ENCODE measurements around the gene AEBP2. TPM values are rescaled to one million over a fixed set of nuclear protein-coding genes. Genes with fewer than 3 reads are reported as not detected.
"Not testable (repeated sequence)": the region's sequence is repeated elsewhere in the genome, so short reads cannot be mapped to it uniquely, and the experiment has no call there.

Gene AEBP2
- total RNA-seq, 2 experiments from 2014 or later: 44.7 to 45.0 TPM

GRCh38 chr12:19552441-19553097, 113.3 kb downstream of the AEBP2 start:
- intact Hi-C loops (cut with micrococcal nuclease): loop anchor here (1.0 kb wide), 6 partner anchors 70 to 343 kb away; no protein-coding TSS in a partner anchor
- CTCF ChIA-PET: not testable (repeated sequence)
- peak overlapping the region; percentile 66 for H3K27ac Mint-ChIP-seq

GRCh38 chr12:19553175-19553574, 113.9 kb downstream of the AEBP2 start:
- Mint-ChIP-seq H3K27ac (no peak overlapping the region), H3K36me3 (peaks cover 6% of the 10 kb centered on the region), H3K27me3 (no peaks in the 10 kb centered on the region), H3K9me3 (no peaks in the 10 kb centered on the region), H3K4me3 (no peak overlapping the region), H3K4me1 (ENCODE audit: low read depth) (peaks cover 20% of the 10 kb centered on the region)
- DNase-seq: no peak
- ChIA-PET POLR2A (no interaction called here), CTCF (no interaction called here)
- intact Hi-C loops (cut with micrococcal nuclease): no loop called here

More at GRCh38 chr12:19552441-19553097, 113.3 kb downstream of the AEBP2 start:
- POLR2A ChIA-PET: interaction anchor here (0.9 kb wide), 1 partner anchor 112 kb away, joined by 3 read pairs; no protein-coding TSS in a partner anchor
- DNase-seq: peak; percentile 53
- H3K27me3 Mint-ChIP-seq, H3K36me3 Mint-ChIP-seq, H3K9me3 Mint-ChIP-seq: not testable (repeated sequence)
- peak overlapping the region; percentile 59 for H3K4me3 Mint-ChIP-seq
- peaks cover 20% of the 10 kb centered on the region for H3K4me1 Mint-ChIP-seq (ENCODE audit: low read depth)

GRCh38 chr12:19561411-19561961, 122.2 kb downstream of the AEBP2 start:
- POLR2A ChIA-PET: no interaction called here
- intact Hi-C loops (cut with micrococcal nuclease): no loop called here

More at GRCh38 chr12:19561411-19561961, 122.2 kb downstream of the AEBP2 start:
- peaks cover 15% of the 10 kb centered on the region for H3K4me1 Mint-ChIP-seq (ENCODE audit: low read depth)
- DNase-seq: no peak
- peaks cover 3% of the 10 kb centered on the region for H3K9me3 Mint-ChIP-seq
- H3K27me3 Mint-ChIP-seq: no peaks in the 10 kb centered on the region
- CTCF ChIA-PET: interaction anchor here (1.2 kb wide), 1 partner anchor 14 kb away, joined by 3 read pairs; no protein-coding TSS in a partner anchor
- H3K36me3 Mint-ChIP-seq: peaks cover 23% of the 10 kb centered on the region
- no peak overlapping the region for H3K27ac Mint-ChIP-seq
- no peak overlapping the region for H3K4me3 Mint-ChIP-seq
